GM19438 (cell line): ENCODE data around the gene C1orf159.
A peak's percentile ranks its signal among the peaks of the same experiment; 100 is the strongest.
"Not testable (repeated sequence)": the region's sequence is repeated elsewhere in the genome, so short reads cannot be mapped to it uniquely, and the experiment has no call there.

Experiments
- ATAC-seq: cut with Tn5 transposase; IDR thresholded peaks from one replicate; pipeline ENCODE4 v1.9.1; 2021; ENCODE audit warnings: low read depth; ENCODE audit not compliant: unreplicated experiment

C1orf159 gene

DNA sequence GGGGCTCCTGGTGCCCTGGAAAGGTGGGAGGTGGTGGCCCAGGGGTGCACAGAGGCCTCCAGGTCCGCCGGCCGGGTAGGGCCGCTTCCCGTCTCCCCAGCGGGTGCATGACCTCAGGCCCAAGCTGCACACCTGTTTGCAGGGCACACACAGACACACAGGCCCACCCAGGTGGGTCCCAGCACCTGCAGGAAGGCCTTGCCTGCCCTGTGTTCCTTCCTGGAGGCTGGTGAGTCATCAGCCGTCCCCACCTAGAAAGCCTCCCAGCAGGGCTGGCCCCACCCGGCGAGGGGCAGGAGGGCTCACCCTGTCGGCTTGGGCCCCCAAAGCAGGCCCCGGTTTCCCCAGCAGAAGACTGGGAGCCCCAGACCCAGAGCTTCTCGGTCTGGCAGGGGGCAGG is 34.2 kb upstream of the C1orf159 start:
- ATAC-seq, result no peak

DNA sequence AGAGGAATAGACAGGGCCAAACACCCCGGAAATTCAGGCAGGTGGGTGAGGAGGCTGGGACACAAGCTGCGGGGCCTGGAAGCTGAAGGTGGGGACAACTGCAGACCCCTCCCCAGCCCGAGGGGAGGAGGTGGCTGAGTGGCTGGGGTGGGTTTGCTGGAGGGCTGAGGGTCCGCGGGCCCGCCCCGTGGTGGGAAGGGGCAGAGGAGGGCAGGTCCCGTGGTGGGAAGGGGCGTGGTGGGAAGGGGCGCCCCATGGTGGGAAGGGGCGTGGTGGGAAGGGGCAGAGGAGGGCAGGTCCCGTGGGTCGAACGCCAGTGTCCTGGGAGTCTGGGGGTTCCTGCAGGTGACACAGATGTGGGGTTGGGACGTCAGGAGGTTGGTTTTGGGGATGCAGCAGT is 33.5 kb upstream of the C1orf159 start:
- ATAC-seq, result no peak

DNA sequence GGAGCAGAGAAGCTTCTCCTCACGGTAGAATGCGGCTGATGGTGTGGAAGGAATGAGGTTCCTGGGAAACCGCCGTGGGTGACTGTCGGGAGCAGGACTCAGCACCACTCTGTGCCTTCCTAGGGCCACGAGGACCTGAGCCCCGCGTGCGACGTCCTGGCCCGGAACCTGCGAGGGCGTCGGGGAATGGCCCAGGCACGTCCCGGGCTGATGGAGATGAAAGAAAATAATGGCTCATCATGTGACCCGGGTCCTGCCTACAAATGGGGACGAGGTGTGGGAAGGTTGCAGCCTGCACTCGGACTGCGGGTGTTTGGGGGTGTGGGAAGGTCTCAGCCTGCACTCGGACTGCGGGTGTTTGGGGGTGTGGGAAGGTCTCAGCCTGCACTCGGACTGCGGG is 32.7 kb upstream of the C1orf159 start:
- no peak for ATAC-seq

DNA sequence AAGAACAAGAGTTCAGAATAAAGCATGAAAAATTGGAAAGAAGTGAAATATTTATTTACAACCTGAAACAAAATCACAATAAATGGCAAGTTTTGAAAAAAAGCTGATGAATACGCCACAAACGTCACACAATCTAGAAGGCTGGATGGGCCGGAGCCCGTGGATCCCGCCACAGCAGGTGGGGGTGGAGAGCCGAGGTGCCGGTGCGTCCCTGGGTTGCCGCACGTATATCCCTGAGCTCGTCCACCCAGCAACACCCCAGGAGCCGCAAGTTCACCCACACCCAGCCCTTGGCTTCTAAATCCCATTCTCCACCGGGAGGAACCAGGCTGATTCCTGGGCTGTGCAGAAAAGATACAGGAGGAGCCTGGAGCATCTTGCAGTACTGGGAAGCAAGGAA is 32.2 kb upstream of the C1orf159 start:
- no peak for ATAC-seq

DNA sequence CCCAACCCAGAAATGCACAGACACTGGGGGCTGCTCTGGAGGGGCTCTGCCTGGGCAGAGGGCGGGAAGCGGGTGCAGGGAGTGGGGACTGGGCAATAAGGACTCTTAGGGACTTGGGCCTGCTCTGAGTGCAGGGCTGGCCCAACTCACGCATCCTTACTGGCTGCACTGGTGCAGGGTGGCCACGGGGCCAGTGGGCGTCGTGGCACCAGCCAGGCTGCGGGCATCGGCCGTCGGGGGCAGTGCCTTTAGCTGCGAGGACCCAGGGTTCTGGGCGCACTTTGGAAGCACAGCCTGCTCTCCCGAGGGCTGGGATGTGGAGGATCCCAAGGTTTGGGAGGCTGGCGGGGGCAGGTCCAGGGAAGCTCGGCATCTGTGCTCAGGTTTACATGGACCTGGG is 30.7 kb upstream of the C1orf159 start:
- no peak for ATAC-seq

DNA sequence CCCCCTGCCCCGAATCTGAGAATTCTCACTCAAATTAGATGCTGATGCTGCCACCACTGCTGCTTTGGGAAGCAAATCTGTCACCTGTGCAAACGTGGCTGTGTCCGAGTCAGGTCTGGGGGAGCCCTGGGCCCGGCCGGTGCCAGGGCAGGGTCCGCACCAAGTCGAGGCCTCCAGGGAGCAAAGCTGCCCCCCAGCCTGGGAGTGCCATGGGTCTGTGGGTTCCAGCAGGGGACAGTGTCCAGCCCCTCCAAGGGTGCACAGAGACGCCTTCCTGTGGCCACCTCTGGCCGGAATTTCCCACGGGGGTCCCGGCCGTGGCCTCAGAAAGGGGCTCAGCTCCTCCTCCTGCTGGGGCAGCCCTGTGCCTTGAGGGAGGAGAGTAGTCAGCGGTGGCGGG is 30.1 kb upstream of the C1orf159 start:
- no peak for ATAC-seq

DNA sequence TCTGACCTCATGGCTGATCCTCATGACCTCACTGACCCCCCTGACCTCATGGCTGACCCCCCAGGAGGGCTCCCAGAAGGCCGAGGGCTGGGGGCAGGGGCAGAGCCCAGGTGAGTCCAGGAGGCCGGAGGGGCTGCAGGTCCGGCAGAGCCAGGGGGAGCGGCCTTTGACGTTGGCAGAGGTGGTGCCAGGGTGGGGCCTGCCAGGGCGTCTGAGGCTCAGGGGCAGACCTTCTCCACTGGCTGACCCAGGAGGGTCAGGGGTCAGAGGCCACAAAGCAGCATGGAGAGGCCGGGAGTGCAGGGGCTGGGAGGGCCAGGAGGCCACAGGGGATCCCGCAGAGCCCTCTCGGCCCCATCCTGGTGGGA is 29.6 kb upstream of the C1orf159 start:
- no peak for ATAC-seq

DNA sequence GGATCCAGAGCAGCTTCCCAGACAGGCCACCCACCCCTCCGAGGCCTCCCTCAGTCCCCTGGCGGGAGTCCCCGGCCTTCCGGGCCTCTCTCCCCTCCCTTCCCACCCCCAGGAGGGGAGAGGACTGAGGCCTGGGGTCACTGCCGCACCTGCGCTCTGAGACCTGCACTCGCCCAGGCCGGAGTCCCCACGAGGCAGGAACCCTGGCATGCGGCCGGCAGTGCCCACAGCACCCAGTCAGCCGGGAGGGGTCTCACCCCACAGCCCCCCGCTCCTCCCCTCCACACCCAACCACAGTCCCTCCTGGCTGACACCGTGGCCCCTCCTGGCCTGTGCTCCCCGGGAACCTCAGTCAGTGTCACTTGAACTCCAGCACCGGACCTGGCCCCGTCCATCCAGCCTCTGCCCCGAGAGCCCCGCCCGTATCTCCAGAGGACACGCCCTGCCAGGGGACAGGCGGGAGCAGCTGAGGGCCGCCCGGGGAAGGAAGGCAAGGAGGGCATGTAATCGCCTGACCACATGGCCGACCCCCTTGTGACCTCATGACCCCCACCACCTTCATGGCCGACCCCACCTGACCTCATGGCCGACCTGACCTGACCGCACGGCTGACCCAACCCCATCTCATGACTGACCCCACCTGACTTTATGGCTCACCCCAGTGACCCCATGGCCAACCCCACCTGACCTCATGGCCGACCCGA is 29.1 kb upstream of the C1orf159 start:
- ATAC-seq, result no peak

DNA sequence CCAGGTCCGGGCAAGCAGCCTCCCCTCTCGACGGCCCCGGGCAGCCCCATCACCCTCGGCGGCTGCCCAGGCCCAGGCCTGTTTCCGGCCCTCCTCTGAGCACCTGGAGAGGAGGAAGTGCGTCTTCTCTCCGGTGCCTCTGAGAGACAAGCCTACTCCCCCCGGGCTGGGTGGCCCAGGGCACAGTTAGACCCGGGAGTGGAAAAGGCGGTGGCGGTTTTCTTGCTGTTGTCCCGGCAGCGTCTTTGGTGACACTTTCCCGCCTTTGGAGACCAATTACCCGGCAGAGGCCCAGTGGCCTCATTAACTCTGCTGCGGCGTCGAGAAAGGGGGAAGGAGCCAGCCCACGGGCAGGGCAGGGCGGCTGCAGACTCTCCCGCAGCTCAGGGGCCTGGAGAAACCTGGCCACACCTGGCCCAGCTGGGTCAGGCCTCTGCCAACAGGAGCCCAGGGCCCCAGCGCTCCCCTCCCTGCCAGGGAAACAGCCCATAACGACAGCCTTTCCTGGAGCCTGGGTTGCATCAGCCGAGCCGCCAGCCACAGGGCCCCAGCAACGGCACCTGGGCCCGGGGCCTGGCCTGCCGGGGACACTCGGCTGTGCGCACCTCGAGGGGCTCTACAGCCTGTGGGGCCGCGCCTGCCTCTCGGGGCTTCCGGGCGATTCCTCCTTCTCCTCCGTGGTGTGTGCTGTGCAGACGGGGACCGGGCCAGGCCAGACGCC is 28.4 kb upstream of the C1orf159 start:
- peak; percentile 72 for ATAC-seq

DNA sequence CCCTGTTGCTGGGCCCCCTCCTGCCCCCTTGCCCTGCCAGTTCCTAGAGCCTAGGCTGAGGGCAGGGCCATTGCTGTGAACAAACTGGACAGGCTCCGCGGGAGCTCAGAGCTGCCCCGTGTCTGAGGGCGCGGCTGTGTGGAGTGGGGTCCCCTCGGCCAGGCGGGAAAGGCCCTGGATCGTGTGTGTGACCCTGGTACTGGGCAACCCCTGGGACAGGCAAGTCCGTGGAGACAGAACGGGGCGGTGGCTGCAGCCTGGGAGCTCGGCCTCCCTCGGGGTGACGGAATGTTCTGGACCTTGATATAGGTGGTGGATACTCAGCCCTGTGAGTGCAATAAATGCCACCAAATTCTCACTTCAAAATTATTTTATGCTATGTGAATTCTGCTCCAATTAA is 27.7 kb upstream of the C1orf159 start:
- no peak for ATAC-seq

DNA sequence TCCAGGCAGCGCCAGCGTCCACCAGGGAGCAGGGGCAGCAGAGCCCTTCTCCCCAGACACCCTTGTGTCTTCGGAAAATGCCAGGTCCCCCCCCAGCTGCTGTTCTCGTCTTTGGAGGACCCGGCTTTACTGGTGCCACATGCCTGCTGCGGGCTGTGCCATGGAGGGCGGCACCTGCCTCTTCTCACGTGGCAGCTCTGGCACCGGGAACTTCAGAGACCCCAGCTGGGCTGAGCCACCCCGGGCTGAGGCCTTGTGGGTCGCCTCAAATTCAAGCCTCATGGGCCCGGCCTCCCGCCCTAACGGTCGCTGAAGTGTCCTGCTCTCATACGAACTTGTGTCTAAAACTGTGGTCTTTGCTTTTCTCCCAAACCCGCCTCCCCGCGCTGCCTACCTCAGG is 27.0 kb upstream of the C1orf159 start:
- ATAC-seq, result no peak

DNA sequence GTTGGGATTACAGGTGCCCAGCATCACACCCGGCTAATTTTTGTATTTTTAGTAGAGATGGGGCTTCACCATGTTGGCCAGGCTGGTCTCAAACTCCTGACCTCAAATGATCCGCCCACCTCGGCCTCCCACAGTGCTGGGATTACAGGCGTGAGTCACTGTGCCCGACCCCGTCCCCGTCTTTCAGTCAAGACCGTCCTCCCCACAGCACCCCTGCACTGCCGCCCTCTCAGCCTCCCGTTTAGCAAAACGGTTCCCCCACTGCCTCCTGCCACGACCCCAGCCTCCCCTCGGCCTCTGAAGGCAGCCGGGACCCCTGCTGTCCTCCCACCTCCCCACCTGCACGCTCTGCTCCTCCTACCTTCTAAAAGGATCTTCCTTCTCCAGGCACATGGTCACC is 26.5 kb upstream of the C1orf159 start:
- ATAC-seq, result not testable (repeated sequence)

DNA sequence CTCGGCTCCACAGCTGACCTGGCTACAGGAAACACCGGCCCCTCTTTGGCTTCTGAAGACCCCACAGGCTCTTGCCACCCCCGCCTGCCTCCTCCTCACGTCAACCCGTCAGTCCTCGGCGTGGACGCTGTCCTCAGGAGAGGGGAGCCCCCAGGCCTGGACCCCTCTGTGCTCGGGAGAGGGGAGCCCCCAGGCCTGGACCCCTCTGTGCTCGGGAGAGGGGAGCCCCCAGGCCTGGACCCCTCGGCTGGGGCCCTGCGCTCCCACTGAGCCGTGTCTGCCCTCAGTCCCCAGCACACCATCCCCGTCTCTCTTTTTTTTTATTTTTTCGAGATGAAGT is 26.0 kb upstream of the C1orf159 start:
- no peak for ATAC-seq

DNA sequence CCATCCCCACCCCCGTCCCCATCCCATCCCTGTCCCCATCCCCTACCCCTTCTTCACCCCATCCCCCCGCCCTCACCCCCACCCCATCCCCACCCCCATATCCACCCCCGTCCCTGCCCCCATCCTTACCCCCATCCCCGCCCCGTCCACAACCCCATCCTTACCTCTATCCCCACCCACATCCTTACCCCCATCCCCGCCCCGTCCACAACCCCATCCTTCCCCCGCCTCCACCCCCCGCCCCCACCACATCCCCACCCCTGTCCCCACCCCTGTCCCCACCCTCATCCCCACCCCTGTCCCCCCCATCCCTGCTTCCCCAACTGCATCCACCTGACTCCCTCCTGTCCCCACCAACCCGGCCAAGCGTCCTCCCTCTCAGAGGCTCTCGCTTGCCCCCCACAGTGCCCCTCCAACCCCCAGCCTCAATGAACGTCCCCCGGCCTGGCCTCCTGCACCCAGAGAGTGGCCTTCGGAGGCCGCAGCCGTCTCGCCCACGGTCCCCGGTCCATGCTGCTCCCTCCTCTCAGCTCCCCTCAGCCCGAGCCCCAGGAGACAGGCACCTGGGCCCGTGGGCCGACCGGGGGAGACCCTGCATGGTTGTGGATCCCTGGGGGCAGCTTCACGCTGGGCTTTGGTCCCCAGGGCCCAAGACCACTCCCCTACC is 25.5 kb upstream of the C1orf159 start:
- ATAC-seq, result no peak

DNA sequence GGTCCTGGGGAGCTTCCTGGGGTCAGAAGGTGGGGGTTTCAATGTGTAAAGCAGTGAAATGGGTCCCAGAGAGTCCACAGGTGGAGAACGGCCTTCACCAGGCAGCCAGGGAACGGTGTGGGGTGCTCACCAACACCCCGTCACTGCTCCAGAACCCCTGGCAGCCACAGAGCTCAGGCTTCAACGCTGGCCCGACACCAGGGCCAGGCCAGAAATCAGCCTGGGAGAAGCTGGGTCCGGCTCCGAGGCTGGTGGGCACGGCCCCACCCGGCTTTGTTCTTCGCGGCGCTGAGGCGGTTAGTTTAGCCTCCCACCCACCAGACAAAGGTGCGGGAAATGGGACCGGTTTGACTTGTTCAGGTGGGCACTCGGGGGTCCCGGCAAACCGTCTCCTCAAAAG is 24.8 kb upstream of the C1orf159 start:
- ATAC-seq, result no peak

DNA sequence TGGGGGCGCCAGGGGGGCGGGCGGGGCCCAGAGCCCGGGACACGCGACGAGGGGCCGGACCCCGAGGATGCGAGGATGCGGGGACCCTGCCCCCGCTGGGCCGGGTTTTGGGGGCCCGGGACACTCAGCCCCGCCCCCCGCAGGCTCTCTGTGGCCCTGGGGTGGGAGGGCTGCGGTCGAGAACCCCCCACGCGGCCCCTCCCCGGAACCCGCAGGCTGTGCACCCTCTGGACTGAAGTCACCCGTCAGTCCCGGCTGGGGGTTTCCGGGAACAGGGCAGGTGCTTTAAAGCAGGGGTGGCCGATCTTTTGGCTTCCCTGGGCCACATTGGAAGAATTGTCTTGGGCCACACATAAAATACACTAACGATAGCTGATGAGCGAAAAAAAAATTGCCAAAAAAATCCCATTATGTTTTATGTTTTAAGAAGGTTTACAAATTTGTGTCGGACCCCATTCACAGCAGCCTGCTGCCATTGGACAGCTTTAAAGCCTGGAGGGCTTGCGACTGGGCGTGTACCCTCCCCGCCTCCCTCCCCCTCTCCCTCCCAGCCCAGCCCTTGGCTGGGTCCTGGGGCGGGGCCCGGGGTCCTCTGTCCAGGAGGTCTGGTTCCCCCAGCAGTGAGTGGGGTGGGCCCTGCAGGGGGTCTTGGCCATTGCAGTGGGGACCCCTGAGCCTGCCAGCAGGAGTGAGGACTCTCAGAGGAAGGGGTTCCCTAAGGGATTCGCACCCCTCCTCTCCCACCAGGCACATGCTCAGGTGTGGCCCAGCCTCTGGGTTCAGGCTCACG is 21.6 kb upstream of the C1orf159 start:
- ATAC-seq, result no peak

DNA sequence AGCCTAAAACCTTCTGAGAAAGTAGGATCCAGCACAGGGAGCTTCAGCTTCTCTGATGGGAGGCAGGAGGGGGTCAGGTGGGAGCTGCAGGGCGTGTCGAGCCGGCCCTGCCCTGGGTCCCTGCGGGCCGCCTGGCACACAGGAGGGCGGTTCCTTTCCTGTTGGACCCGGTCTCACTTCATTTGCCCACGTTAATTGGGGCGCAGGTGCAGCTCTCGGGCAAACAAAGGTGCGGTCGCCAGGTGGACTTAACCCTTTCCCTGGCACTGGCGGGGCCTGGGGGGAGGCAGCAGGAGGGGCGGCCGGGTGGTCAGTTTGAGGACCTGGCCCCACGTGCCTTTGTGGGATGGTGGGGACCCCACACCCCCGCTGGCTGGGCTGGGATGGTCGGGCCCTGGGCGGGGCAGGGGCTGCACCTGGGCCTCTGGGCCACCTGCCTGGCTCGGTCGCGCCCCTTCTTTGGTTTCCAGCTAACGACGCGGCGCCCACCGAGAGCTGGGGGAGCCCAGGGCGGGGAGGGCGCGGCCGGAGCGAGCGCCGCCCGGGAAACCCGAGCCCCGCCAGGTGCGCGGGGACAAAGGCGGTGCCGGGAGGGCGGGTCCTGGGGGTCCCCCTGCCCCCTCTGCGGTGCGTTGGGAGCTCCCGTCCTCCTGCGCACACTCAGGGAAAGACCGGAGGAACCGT is 20.8 kb upstream of the C1orf159 start:
- ATAC-seq, result no peak

DNA sequence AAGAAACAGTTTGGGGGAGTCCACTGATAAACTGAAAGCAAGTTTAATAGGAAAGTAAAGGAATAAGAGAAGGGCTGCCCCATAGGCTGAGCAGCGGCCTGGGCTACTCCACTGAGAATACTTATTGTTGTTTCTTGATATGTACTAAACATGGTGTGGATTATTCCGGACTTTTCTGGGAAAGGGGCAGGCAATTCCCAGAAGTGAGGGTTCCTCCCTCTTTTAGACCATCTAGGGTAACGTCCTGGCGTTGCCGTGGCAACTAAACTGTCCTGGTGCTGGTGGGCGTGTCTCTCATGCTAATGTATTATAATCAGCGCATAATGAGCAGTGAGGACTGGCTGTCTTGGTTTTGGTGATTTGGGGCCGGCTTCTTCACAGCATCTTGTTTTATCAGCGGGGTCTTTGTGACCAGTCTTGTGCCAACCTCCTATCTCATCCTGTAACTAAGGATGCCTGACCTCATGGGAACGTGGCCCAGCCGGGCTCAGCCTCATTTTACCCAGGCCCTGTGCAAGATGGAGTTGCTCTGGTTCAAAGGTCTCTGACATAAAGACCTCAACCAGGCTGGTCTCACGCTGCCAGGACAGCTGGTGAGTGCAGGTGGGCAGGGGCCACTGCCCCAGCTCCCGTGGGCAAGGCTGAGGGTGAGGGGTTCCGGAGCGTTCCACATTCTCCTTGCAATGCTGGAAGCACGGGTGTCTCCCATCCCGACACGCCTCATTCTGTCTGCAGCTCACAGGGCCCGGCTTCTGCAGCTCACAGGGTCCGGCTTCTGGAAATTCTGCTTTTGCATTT is 19.6 kb upstream of the C1orf159 start:
- ATAC-seq, result no peak

DNA sequence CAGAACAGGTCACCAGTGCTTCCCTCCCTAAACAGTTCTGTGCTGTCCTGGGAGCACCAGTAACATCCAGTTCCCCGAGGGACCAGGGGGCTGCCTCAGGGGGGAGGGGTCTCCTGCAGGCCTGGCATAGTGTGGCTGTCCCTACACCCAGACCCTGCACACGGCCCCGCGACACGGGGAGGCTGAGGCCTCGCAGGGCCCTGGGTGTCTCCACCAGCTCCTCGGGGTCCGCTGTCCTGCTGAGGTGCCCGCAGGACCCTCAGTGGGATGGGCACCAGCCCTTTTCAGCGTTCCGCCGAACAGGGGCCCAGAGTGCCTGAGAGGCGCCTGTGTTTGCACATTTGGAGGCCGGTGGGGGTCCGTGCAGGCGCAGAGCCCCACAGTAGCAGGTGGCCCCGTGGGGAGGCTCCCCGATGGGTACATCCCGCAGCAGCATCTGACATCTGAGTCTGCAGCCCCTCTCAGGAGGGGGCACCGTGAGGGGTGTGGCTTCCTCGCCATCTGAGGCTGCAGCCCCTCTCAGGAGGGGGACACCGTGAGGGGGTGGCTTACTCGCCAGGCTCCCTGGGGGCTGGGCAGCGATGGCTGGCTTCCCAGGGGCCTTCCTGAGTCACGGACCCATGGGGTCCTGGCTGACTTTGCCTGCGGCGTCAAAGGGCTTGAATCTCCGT is 18.5 kb upstream of the C1orf159 start:
- ATAC-seq, result no peak
